Renal cortical epithelial cell (primary cell): Measurements from ENCODE around the gene BBS9. TPM values are rescaled to one million over a fixed set of nuclear protein-coding genes. Genes with fewer than 3 reads are reported as not detected.
"Not testable (repeated sequence)": the region's sequence is repeated elsewhere in the genome, so short reads cannot be mapped to it uniquely, and the experiment has no call there.

Source experiments
- DNase-seq: peaks from one replicate; pipeline ENCODE4 v3.0.0-alpha.2; 2011; ENCODE audit warnings: low read depth
- total RNA-seq: library from RNA; depleted of rRNA; stranded (reverse); fragments of >200 nt; gene quantifications from 2 replicates; pipeline ENCODE4 v1.2.3, GENCODE V29; 2014

The BBS9 gene
- total RNA-seq, 1 donor from 2014 or later: 23.7 TPM

DNA sequence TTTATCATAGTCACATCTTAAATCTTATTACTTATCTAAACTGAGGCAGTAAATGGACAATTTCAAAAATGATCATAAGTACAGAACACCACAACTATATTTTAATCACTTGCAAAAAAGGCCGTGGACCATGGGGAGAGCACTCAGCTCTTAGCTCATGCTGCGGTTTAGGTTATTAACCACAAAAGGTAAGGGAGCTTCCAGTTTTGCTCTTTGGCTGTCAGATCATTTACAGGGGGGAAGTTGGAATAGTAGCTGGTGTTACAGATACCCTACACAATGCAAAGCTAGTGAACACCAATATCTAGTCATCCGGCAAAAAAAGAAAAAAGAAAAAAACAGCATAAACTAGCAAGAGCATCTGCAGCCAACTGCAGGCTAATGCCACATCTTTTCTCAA, 147.0 kb downstream of the BBS9 start:
- no peak for DNase-seq

DNA sequence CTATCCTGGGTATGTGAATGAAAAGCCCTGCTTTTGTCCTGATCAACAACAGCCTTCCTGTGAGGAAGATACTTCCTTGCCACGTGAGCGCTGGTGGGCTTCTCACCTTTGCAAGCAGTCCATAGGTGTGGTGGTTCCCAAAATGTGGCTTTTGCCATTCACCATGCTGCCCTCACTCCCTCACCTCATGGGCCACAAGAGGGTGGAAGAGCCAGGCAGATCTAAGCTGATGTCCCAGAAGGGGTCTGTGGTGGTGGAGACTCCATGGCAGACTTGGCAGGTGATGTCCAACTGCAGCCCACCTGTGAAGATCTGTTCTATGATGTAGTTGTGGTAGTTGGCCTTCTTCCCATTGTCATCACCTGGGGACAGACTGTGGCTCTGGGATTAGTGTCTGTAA, 147.4 kb downstream of the BBS9 start:
- no peak for DNase-seq

DNA sequence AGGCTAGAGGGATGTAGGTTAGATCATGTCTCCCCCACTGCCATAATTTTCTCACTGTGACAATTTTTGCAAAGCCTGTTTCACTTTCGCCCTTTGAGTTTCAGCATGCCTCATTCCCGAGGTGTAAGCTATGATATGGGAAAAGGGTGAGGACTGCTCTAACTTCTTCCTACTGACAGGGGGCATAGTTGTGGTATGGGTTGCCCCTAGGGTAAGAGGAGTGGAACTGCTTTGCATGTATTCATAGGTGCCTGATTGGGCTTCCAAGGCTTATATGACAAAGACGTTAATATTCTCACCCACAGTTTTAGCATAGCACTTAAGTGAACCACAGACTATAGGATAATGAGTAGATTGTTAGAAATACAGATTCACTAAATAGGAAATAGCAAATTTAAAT, 148.7 kb downstream of the BBS9 start:
- no peak for DNase-seq

DNA sequence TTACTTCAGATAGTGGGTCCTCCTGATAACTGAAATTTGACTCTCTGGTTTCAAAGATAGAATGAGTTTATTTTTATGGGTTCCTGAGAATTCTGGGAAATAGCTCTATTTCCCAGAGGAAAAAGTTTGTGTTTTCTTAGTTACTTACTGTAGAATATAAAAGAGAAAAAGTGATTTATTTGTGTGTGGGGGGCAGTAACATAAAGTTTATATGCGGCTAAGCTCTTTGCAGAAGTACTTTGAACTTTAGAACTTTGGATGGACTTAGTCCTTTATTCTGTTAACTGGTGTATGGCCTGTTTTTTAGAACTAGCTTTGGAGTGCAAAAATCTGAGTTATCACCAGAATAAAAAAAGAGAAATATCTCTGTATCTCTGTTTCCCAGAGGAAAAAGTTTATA, 157.1 kb downstream of the BBS9 start:
- DNase-seq: no peak

DNA sequence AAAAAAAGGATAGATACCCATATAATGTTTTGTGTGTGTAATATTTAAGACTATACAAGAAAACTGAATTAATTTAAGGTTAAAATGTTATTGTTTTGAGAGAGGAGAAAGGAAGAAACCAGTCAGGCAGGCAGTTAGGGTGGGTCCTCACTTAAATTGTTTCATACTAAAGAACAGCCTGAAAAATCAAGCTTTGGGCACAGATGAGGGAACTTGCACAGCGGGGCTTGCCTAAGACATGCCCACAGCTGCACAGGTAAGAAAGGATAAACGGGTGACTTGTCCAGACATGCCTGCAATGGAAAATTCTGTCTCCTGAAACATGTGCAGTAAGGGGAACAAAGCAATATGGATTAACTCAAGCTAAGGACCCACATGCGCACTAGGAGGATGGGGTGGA, 158.4 kb downstream of the BBS9 start:
- no peak for DNase-seq

DNA sequence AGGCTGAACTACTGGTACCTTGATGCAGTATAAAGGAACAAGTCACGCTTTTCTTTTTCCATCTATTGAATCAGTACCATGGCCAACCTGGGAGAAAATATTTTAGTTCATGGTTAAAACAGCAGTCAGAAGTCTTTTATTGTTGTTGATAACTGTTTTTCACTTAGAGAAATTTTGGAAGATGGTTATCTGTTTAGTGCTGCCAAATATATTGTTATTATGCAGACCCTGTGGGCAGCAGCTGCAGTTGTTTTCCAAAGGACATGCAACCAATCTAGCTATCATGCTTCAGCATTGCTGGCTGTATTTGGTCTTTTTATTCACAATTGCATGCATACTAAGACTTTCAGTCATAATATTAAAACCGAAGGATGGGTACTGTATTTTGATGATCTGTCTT, 169.5 kb downstream of the BBS9 start:
- DNase-seq: no peak

DNA sequence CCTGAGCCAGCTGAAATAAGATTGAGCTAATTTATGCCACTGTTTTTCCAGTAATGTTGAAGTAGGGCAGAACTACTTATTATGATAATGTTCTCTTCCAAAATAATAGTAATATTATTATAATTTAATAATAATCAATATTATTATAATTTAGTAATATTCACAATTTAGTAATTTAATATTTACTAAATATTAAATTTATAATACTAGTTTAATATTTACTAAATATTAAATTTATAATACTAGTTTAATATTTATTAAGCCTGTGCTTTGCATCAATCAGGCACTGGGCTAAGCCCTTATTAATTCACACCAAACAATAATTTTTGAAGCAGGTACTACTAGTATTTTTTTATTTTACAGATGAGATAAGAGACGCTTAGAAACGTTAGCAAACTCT, 170.1 kb downstream of the BBS9 start:
- no peak for DNase-seq

DNA sequence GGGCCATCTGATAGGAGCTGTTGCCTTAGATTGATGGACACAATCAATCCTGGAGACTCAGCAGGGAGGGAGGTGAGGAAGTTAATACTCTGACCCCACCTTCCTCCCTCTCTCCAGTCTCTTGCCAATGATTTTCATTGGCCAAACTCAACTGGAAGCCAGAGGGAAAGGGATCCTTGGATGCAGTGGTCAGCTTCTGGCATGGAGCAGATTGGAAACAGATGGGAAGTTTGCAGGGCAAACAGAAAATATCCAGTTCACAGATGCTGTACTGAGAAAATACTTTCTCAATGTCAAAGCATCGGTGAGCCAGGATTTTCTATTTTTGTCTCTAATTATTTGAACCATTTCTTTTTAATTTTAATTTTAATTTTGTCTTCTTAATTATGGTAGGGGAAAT, 170.8 kb downstream of the BBS9 start:
- no peak for DNase-seq

DNA sequence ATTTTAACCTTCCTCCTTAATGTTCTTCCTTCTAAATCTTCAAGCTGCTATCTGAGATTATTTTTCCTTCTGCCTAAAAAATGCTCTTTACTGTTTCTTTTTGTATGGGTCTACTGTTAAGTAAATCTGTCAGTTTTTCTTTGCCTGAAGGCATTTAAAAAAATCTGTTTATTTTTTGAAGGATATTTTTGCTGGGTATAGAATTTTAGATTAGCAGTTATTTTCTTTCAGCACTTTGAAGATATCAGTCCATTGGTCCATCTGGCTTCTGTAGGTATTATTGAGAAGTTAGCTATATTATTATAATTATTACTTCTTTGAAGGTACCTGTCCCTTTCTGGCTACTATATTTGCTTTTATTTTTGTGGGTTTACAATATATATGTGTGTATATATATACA, 171.4 kb downstream of the BBS9 start:
- no peak for DNase-seq

DNA sequence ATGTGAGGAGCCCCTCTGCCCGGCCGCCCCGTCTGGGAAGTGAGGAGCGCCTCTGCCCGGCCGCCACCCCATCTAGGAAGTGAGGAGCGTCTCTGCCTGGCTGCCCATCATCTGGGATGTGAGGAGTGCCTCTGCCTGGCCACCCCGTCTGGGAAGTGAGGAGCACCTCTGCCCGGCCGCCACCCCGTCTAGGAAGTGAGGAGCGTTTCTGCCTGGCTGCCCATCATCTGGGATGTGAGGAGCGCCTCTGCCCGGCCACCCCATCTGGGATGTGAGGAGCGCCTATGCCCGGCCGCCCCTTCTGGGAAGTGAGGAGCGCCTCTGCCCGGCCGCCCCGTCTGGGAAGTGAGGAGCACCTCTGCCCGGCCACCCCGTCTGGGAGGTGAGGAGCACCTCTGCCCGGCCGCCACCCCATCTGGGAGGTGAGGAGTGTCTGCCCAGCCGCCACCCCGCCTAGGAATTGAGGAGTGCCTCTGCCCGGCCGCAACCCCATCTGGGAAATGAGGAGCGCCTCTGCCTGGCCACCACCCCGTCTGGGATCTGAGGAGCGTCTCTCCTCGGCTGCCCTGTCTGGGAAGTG, 174.7 kb downstream of the BBS9 start:
- not testable (repeated sequence) for DNase-seq

DNA sequence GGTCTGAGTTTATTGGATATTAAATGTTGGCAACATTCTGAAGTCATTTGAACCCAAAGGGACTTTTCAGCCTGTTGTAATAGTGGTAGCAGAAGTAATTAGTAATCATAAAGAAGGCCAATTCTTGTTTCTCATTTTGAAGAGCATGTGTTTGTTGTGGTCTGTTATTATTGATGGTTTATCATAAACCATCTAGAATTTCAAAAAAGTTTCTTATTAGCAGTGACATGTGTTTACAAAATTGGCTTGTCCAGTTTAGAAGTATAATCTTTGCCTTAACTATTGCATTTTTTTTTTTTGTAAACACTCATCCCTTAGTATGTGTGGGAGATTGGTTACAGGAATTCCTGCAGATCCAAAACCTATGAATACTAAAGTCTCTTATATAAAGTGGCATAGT, 177.8 kb downstream of the BBS9 start:
- DNase-seq: no peak

DNA sequence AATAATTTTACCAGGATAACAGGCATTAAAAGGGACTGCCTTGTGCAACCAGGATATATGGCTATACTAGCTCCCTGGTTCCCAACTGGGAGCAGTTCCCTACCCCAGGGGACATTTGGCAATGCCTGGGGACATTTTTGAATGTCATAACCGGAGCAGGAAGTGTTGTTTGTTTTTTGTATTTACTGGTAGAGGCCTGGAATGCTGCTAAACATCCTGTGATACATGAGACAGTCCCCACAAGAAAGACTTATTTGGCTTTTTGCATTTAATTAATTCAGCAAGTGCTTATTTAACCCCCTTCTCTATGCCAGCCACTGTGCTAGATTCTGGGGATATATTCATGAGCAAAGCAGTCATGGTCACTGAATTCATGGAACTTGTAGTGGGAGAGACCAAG, 181.2 kb downstream of the BBS9 start:
- DNase-seq: peak; percentile 73

DNA sequence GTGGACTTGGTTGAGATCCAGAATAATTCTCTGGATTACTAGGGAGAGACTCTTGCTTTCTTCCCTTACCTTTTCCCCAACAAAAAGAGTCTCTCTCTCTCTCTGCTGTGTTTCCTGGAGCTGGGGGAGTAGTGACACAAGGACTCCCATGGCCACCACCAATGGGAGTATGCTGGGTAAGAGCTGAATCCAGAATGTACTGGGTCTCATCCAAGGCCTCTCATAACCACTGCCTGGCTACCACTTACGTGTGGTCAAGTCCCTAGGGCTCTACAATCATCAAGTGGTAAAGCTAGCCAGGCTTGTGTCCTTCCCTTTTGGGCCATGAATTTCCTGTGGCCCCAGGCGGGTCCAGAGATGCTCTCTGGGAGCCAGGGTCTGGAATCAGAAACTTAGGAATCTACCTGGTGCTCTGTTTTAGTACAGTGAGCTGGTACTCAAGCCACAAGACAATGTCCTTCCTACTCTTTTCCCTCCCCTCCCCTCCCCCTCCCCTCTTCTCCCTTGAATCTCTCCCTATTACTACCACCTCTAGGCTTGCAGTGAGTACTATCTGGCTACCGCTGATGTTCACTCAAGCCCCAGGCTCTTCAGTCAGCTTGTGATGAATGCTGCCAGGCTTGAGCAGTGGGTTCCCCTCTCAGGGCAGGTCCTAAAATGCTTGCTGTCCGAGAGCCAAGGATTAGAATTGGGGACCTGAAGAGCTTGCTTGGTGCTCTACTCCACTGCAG, 196.6 kb downstream of the BBS9 start:
- no peak for DNase-seq

DNA sequence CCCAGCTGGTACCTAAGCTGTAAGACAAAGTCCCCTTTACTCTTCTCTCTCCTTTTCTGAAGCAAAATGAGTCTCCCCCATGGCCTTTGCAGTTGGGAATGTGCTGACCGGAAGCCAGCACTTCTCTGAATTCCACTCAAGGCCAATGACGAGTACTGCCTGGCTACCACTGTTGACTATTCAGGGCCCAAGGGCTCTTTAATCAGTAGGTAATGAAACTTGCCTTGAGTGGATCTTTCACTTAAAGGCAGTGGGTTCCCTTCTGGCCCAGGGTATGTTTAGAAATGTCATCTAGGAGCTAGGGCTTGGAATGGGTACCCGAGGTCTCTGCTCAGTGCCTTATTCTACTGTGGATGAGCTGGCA, 197.1 kb downstream of the BBS9 start:
- DNase-seq: no peak

DNA sequence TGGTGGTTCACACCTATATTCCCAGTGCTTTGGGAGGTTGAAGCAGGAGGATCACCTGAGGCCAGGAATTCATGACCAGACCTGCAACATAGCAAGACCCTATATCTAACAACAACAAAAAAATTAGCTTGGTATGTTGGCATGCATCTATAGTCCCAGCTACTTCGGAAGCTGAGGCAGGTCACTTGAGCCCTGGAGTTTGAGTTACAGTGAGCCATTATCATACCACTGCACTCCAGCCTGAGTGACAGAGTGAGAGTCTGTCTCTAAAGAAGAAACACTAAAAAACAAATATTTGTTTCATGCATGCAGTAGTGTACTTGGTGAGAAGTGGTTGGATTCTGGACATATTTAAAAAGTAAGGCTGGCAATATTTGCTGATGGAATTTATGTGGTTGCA, 198.1 kb downstream of the BBS9 start:
- DNase-seq: no peak

DNA sequence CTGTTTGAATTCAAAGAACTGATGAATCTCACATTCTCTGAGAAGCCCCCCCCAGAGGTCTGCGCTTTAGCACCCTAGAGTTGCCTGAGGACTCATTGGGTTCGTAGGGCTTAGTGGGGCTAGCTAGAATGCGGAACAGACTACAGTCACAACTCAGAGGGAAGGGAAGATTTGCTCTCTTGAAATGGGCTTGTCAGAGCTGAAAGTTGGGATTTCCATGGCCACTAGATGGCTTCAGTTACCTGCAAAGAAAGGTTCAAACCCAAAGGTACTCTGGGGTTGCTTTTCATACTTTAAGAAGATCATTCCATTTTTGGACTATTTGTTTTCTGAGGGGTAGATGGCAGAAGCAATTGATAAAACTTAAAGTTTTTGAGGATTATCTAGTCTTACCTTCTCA, 205.0 kb downstream of the BBS9 start:
- peak; percentile 29 for DNase-seq

DNA sequence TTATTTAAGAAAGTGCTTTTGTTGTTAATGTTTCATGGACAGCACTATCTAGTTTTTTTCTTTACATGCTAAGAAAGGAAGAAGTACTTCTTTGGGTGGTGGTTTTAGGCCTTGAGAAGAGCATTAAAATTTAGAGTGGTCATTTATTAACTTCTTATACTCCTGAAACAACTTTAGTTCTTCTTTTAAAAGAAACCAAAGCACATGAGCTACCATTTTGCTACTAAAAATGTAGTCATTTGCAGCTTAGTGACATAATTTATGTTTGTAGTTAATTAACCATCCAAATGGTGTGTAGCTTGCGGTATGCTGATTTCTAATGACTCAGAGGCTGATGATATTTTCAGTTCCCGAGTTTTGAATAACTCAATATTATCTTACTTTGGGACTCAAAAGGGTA, 207.5 kb downstream of the BBS9 start:
- DNase-seq: peak; percentile 61

DNA sequence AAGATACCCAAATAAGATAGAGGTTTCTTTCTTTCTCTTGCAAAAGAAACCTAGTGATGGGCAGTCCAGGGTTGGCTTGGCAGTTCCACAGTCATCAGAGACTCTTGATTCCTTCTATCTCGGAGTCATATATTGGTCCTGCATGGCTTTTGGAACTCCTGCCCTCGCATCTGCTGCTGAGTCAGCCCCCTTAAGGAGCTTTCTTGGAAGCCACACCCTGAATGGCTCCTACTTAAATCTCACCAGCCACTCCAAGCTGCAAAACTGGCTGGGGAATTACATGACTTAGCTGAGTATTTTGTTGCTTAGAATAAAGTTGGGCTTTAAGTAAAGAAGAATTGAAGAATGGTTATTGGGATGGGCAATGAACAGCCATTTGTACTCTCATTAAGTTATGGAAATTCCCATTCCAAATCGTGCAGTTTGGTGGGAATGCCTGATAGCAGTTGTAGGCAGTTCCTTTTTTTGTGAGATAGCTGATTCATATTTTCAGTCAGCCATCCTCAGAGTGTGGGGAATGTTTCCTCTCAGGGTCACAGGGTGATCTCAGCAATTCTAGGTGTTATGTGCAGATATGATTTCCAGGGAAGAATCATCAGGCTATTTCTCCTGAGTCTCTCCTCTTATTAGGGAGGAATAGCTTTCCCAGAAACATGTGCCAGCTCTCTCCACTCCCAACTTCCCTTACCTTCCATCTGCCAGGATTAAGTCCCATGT, 209.9 kb downstream of the BBS9 start:
- no peak for DNase-seq

DNA sequence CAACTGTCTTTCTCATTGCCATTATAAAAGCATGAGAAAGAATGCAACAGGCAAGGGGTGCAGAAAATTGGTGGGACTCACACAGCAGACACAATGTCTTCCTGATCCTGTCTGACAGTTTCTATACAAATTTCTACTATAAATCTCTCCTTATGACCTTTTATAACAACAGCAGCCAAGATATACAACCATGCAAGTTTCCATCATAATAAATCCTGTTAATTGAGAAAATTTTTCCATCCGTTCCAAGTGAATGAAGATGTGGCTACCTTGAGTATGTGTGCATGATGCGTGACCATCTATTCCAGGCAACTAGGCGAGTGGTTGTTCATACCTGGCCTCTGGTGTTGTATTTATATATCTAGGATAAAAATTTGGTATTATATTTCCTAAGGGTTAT, 216.7 kb downstream of the BBS9 start:
- no peak for DNase-seq

DNA sequence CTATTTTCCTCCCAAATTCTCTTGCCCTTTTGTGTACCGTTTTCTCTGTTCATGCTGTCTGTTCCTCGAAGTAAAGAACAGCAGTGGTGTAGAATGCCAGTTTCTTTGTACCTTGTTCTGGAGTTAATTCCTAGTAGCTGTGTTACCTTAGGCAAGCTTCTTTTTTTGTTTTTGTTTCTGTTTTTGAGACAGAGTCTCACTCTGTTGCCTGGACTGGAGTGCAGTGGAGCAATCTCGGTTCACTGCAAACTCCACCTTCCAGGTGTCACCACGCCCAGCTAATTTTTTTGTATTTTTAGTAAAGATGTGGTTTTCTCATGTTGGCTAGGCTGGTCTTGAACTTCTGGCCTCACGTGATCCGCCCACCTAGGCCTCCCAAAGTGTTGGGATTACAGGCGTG, 221.2 kb downstream of the BBS9 start:
- DNase-seq: no peak

DNA sequence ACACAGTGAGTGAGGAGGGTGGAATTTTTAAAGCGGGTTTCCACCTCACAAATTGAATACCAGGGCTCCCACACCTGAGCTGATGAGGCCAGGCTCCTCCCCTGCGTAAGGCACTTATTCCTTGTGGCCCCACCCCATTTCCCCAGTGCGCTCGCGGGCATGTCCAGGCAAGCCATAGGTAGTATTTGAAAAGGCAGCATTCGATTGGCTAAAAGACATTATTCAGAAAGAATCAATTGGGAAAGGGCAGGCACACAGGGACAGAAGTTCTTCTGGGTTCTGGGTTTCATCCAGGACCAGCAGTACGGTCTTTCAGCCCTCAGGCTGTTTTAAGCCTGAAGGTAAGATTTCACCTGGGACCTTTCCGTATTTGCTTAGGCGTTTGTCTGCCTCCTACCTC, 222.3 kb downstream of the BBS9 start:
- DNase-seq: no peak

DNA sequence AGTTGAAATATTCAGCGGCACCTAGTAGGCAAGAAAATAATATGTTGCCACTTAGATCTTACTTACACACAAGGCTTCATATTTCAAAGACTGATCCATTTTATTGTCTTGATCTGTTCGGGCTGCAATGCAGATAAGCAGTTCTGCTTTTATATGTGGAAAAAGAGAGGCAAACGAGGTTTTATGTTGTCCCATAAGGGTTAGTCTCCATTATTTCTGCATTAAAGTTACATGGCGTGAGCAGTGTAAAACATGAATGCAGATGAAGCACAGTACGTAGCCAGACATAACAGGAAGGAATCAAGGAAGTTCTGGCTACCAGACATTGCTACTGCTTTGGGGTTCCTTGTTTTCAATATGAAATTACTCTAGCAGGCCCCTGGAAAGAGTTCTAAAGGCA, 224.8 kb downstream of the BBS9 start:
- no peak for DNase-seq

DNA sequence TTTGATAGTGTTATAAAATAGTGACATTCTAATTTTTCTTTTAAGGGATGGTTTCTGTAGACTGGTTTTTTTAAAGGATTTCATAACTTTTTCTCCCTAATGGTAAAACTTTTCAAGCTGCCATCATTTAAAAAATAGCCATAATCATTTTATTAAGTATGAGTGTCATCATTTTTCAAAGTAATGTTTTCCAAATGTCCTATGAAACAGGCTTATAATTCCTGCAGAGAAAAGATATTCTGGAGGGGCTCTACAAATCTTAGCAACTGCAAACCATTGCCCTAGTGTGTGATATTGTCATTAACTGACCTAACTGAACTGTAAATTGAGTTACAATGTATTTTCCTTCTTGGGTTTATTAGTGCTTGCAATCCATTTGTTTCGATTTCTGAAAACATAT, 226.0 kb downstream of the BBS9 start:
- no peak for DNase-seq

DNA sequence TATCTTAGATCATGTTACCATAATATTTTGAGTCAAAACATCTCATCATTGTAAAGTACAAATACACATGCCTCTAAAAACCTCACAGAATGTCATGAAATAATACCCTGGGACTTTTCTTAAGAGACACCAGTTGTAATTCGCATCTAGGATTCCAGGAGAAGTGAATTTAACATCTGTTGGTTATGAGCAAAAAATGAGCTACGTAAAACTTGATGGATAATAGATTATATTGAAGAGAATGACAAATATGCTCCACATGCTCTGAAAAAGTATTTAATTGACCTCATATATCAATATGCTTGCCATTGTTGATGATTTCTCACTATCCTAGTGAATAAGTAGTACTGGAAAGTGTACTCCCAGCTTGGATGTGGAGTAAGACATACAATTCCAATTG, 227.0 kb downstream of the BBS9 start:
- no peak for DNase-seq
